ENCODE data around the gene MAP4K5. TPM values are rescaled to one million over a fixed set of nuclear protein-coding genes. Genes with fewer than 3 reads are reported as not detected.
"Not testable (repeated sequence)": the region's sequence is repeated elsewhere in the genome, so short reads cannot be mapped to it uniquely, and the experiment has no call there.

MAP4K5 gene
- total and polyA plus RNA-seq, 4 donors: 16.0 to 67.0 (median 38.4) TPM

DNA sequence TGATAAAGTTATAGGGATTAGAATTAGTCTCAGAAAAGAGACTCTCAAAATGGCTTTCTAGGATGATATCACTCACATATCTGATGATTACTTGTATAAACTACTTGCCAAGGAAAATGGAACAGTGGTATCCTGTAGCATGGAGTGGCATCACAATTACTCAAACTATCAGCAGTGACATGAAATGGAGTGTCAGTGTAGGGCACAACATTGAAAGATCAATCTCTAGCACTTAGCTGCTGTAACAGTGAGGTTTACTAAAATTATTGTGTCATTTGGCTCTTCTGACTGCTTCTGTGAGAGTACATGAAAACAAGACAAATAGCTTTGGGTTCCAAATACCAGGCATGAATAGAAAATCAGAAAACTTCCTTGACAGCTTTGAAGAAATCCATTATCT is 6.7 kb upstream of the MAP4K5 start:
- intact Hi-C loops (cut with DNase I): loop anchor here in 1 of 2 donors (10.0 kb wide), 1 partner anchor 674 kb away; no protein-coding TSS in a partner anchor
- Histone ChIP-seq H3K36me3 (ENCODE audit: control insufficient read depth in 1 of 2, insufficient read depth in 2 of 2, low read length in 1 of 2) (no peaks in the 10 kb centered on the region), H3K27ac (ENCODE audit: low read depth in 1 of 2, low read length in 2 of 2) (no peak overlapping the region), H3K27me3 (ENCODE audit: control insufficient read depth in 1 of 2, insufficient read depth in 2 of 2, low read length in 1 of 2) (no peaks in the 10 kb centered on the region), H3K9me3 (ENCODE audit: control insufficient read depth, low read length) (no peaks in the 10 kb centered on the region), H3K4me1 (ENCODE audit: control insufficient read depth in 1 of 2, insufficient read depth in 2 of 2, low read length in 2 of 2) (no peaks in the 10 kb centered on the region), H3K4me3 (ENCODE audit: low read length in 2 of 2) (no peak overlapping the region)
- DNase-seq (no peak), ATAC-seq (ENCODE audit: low FRiP score) (no peak)

DNA sequence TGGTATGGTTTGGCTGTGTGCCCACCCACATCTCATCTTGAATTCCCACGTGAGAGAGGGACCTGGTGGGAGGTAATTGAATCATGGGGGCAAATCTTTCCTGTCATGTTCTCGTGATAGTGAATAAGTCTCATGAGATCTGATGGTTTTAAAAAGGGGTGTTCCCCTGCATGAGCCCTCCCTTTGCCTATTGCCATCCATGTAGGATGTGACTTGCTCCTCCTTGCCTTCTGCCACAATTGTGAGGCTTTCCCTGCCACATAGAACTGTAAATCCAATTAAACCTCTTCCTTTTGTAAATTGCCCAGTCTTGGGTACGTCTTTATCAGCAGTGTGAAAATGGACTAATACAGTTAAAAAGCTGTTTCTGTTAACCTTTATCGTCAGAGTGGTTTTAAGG is 5.7 kb upstream of the MAP4K5 start:
- not testable (repeated sequence) for H3K4me1 ChIP-seq (ENCODE audit: control insufficient read depth in 1 of 2, insufficient read depth in 2 of 2, low read length in 2 of 2); H3K27me3 ChIP-seq (ENCODE audit: control insufficient read depth in 1 of 2, insufficient read depth in 2 of 2, low read length in 1 of 2); H3K36me3 ChIP-seq (ENCODE audit: control insufficient read depth in 1 of 2, insufficient read depth in 2 of 2, low read length in 1 of 2); ATAC-seq (ENCODE audit: low FRiP score); DNase-seq; H3K9me3 ChIP-seq (ENCODE audit: control insufficient read depth, low read length); H3K4me3 ChIP-seq (ENCODE audit: low read length in 2 of 2); H3K27ac ChIP-seq (ENCODE audit: low read depth in 1 of 2, low read length in 2 of 2)
- WGBS, 2 donors: 61 to 64% methylated on average over 4 of the region's 4 CpGs
- intact Hi-C loops (cut with DNase I): loop anchor here in 1 of 2 donors (10.0 kb wide), 1 partner anchor 673 kb away; no protein-coding TSS in a partner anchor

DNA sequence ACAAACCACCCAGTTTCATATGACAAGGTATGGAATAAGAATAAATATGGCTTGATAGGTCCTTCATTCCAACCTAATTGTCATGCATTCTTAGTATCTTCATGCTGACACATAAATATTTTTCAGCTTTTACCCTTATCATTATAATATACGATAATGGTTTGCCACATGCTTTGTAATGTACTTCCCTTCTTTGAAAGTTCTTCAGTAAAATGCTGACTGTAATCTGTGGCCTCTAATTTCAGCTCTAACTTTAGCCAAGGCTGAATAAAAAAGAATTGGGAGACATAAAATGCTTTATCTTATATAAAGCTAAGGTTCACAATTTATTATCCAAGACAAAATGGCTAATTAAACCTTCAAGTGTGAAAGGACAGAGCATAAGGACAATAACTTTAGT is 2.6 kb upstream of the MAP4K5 start:
- Histone ChIP-seq H3K27ac (ENCODE audit: low read depth in 1 of 2, low read length in 2 of 2) (no peak overlapping the region), H3K27me3 (ENCODE audit: control insufficient read depth in 1 of 2, insufficient read depth in 2 of 2, low read length in 1 of 2) (no peaks in the 10 kb centered on the region), H3K9me3 (ENCODE audit: control insufficient read depth, low read length) (no peaks in the 10 kb centered on the region), H3K36me3 (ENCODE audit: control insufficient read depth in 1 of 2, insufficient read depth in 2 of 2, low read length in 1 of 2) (no peaks in the 10 kb centered on the region), H3K4me1 (ENCODE audit: control insufficient read depth in 1 of 2, insufficient read depth in 2 of 2, low read length in 2 of 2) (no peaks in the 10 kb centered on the region), H3K4me3 (ENCODE audit: low read length in 2 of 2) (no peak overlapping the region)
- DNase-seq (no peak), ATAC-seq (ENCODE audit: low FRiP score) (no peak)
- intact Hi-C loops (cut with DNase I): loop anchor here in 1 of 2 donors (10.0 kb wide), 1 partner anchor 670 kb away; no protein-coding TSS in a partner anchor
- 87 to 89% methylated on average over 1 of the region's 1 CpG for WGBS, 2 donors

DNA sequence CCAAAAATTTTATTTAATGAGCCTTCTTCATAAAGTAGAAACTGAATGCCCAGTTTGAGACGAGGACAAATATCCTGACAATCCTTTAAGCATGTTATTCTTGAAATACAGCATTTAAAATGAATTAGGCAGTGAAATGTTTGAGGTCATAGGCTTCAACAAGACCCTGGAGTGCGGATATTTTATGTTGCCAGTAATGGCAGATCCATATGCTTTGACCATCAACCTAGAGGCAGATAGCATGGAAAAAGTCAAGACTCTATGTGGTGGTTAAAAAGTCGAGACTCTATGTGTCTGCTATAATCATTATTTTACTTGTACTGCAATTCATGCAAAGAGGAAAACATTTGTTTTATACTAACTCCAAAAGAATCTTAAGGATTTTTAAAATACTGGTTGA is 2.0 kb upstream of the MAP4K5 start:
- Histone ChIP-seq H3K36me3 (ENCODE audit: control insufficient read depth in 1 of 2, insufficient read depth in 2 of 2, low read length in 1 of 2) (no peaks in the 10 kb centered on the region), H3K27me3 (ENCODE audit: control insufficient read depth in 1 of 2, insufficient read depth in 2 of 2, low read length in 1 of 2) (no peaks in the 10 kb centered on the region), H3K4me3 (ENCODE audit: low read length in 2 of 2) (no peak overlapping the region), H3K9me3 (ENCODE audit: control insufficient read depth, low read length) (no peaks in the 10 kb centered on the region), H3K27ac (ENCODE audit: low read depth in 1 of 2, low read length in 2 of 2) (no peak overlapping the region), H3K4me1 (ENCODE audit: control insufficient read depth in 1 of 2, insufficient read depth in 2 of 2, low read length in 2 of 2) (no peaks in the 10 kb centered on the region)
- WGBS, 2 donors: 86 to 88% methylated on average over 3 of the region's 3 CpGs
- DNase-seq (no peak), ATAC-seq (ENCODE audit: low FRiP score) (no peak)
- intact Hi-C loops (cut with DNase I): loop anchor here in 1 of 2 donors (10.0 kb wide), 1 partner anchor 670 kb away; no protein-coding TSS in a partner anchor

DNA sequence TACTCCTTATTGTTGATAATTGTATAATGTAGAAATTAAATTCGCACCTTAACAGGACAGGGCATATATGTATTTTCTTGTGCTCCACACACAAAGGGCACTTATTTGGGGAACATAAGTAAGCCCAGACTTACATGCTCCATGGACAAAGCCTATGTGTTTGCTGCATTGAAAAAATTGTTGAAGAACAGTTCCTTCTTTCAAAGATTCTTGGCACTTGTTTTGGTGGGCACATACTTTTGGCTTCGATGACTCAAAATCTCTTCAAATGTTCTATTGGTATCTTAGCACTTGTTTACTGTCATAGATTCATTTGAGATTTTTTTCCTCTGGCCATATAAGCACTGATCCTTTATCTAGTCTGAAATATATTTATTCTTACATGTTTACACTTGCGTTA is 1.4 kb upstream of the MAP4K5 start:
- H3K4me3 ChIP-seq (ENCODE audit: low read length in 2 of 2): no peak overlapping the region
- no peaks in the 10 kb centered on the region for H3K27me3 ChIP-seq (ENCODE audit: control insufficient read depth in 1 of 2, insufficient read depth in 2 of 2, low read length in 1 of 2)
- DNase-seq (no peak), ATAC-seq (ENCODE audit: low FRiP score) (no peak)
- no peak overlapping the region for H3K27ac ChIP-seq (ENCODE audit: low read depth in 1 of 2, low read length in 2 of 2)
- intact Hi-C loops (cut with DNase I): loop anchor here in 1 of 2 donors (10.0 kb wide), 1 partner anchor 669 kb away; no protein-coding TSS in a partner anchor
- no peaks in the 10 kb centered on the region for H3K36me3 ChIP-seq (ENCODE audit: control insufficient read depth in 1 of 2, insufficient read depth in 2 of 2, low read length in 1 of 2)
- H3K9me3 ChIP-seq (ENCODE audit: control insufficient read depth, low read length): no peaks in the 10 kb centered on the region
- no peaks in the 10 kb centered on the region for H3K4me1 ChIP-seq (ENCODE audit: control insufficient read depth in 1 of 2, insufficient read depth in 2 of 2, low read length in 2 of 2)
- 75 to 82% methylated on average over 3 of the region's 3 CpGs for WGBS, 2 donors

DNA sequence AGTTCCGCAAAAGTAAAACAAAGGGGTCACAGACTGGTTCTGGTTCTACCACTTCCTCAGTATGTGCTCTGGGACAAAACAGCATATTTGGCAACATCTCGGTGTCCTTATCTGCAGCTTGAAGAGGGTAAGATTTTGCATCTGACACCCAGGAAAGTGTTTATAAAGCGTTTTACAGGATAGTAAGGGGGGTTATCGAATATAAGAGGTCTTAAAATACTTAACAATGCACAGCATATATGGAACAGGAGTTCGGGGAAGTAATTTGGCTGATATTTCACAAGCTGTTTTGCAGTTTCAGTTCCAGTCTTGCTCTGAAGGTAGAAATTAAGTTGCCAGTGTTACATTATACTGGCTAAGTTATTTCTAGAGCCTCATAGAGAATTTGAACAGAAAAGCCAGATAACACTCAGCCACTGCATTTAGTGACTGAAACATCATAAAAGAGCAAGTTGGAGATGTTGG is 904 bp upstream of the MAP4K5 start:
- Histone ChIP-seq H3K27ac (ENCODE audit: low read depth in 1 of 2, low read length in 2 of 2) (no peak overlapping the region), H3K27me3 (ENCODE audit: control insufficient read depth in 1 of 2, insufficient read depth in 2 of 2, low read length in 1 of 2) (no peaks in the 10 kb centered on the region), H3K36me3 (ENCODE audit: control insufficient read depth in 1 of 2, insufficient read depth in 2 of 2, low read length in 1 of 2) (no peaks in the 10 kb centered on the region), H3K9me3 (ENCODE audit: control insufficient read depth, low read length) (no peaks in the 10 kb centered on the region), H3K4me3 (ENCODE audit: low read length in 2 of 2) (no peak overlapping the region), H3K4me1 (ENCODE audit: control insufficient read depth in 1 of 2, insufficient read depth in 2 of 2, low read length in 2 of 2) (no peaks in the 10 kb centered on the region)
- ATAC-seq (ENCODE audit: low FRiP score): peak; percentile 4
- intact Hi-C loops (cut with DNase I): loop anchor here in 1 of 2 donors (10.0 kb wide), 1 partner anchor 668 kb away; no protein-coding TSS in a partner anchor
- WGBS, 2 donors: 34 to 36% methylated on average over 5 of the region's 5 CpGs
- DNase-seq: no peak

DNA sequence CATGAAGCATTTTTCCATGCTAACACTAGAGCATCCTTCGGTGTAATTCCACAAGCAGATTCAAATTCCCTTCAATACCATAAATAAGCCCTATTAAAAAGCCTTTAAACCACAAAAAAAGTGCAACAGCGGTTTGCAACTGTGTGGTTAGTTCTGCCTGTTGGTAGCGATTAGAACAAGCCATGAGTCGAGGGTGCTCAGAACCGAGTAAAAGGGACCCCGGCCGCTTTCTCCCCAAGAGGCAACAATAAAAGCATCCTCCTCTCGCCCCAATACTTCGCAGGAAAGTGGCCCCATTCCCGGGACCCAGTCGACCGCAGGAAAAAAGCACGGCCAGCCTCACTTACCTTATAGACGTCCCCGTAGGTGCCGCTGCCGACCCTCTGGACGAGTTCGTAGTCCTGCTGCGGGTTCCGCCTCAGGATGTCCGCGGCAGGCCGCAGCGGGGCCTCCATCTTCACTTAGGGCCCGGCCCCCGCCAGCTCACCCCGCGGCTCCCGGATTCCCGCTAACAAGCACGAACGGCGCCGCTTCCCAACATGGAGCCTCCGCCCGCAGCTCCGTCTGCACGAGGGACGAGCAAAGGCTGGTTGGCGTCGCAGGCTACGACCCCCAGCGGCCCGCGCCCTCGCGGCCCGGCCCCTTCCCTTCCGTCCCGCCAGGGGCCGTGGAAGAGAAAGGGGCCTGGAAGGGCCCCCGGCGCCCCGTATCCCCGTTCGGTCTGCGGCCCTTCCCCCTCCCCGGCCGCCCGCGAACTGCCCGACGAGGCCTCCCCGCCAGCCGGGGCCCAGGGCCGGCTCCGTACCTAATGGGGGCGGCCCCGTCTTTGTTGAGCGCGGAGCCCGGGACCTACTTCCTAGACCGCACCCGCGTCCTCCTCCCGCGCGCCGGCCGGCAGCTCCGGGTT is 521 bp downstream of the MAP4K5 start:
- no peaks in the 10 kb centered on the region for H3K27me3 ChIP-seq (ENCODE audit: control insufficient read depth in 1 of 2, insufficient read depth in 2 of 2, low read length in 1 of 2)
- H3K27ac ChIP-seq (ENCODE audit: low read depth in 1 of 2, low read length in 2 of 2): peak overlapping the region; percentile 10 to 71
- intact Hi-C loops (cut with DNase I): loop anchor here (1.0 to 10.0 kb wide), 2 partner anchors 211 to 667 kb away; no protein-coding TSS in a partner anchor
- peak; percentile 71 for ATAC-seq (ENCODE audit: low FRiP score)
- WGBS, 2 donors: 0 to 1% methylated on average over 66 to 82 of the region's 82 CpGs
- DNase-seq: peak; percentile 66 to 89
- H3K4me1 ChIP-seq (ENCODE audit: control insufficient read depth in 1 of 2, insufficient read depth in 2 of 2, low read length in 2 of 2): peaks cover 0 to 4% of the 10 kb centered on the region in 2 donors
- peak overlapping the region; percentile 65 to 90 for H3K4me3 ChIP-seq (ENCODE audit: low read length in 2 of 2)
- no peaks in the 10 kb centered on the region for H3K36me3 ChIP-seq (ENCODE audit: control insufficient read depth in 1 of 2, insufficient read depth in 2 of 2, low read length in 1 of 2)
- H3K9me3 ChIP-seq (ENCODE audit: control insufficient read depth, low read length): no peaks in the 10 kb centered on the region

DNA sequence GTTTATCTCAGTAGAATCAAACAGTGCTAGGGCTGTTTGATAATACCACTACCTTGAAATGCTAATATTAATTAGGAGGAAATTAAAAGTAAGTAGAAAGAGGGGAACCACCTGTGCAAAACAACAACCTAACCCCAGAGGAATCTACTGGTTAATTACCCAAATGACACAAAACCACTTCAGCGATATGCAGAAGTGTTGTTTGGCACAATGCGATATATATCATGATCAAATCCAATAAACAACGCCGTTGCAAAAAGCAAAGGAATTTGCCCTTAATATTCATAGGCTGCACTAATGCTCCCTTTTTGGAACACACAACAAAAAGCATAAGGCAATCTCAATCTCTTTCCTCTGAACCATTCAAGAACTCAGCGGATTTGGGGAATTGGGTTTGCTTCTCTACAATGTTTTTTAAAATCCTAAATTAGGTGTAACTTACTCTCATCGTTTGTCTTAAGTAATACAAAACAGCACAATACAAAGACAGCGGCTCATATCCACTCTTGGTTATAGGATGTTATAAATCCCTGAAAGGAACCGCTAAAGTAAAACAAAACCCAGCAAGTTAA is 1.5 kb downstream of the MAP4K5 start:
- H3K27ac ChIP-seq (ENCODE audit: low read depth in 1 of 2, low read length in 2 of 2): no peak overlapping the region
- intact Hi-C loops (cut with DNase I): loop anchor here in 1 of 2 donors (10.0 kb wide), 1 partner anchor 666 kb away; no protein-coding TSS in a partner anchor
- no peaks in the 10 kb centered on the region for H3K27me3 ChIP-seq (ENCODE audit: control insufficient read depth in 1 of 2, insufficient read depth in 2 of 2, low read length in 1 of 2)
- H3K9me3 ChIP-seq (ENCODE audit: control insufficient read depth, low read length): no peaks in the 10 kb centered on the region
- DNase-seq (no peak), ATAC-seq (ENCODE audit: low FRiP score) (no peak)
- H3K4me1 ChIP-seq (ENCODE audit: control insufficient read depth in 1 of 2, insufficient read depth in 2 of 2, low read length in 2 of 2): peaks cover 0 to 4% of the 10 kb centered on the region in 2 donors
- no peaks in the 10 kb centered on the region for H3K36me3 ChIP-seq (ENCODE audit: control insufficient read depth in 1 of 2, insufficient read depth in 2 of 2, low read length in 1 of 2)
- 28 to 31% methylated on average over 8 of the region's 8 CpGs for WGBS, 2 donors
- H3K4me3 ChIP-seq (ENCODE audit: low read length in 2 of 2): peak overlapping the region; percentile 65 to 90

Data from aorta (tissue), 5 donors.